AG20443 (cell line): Measurements from ENCODE around the gene MAP2K1.
"Not testable (repeated sequence)": the region's sequence is repeated elsewhere in the genome, so short reads cannot be mapped to it uniquely, and the experiment has no call there.

Source experiments
- DNase-seq: peaks from one replicate; pipeline ENCODE4 v3.0.0; 2012; ENCODE audit warnings: low spot score, mixed read lengths

MAP2K1 gene

GRCh38 chr15:66386204-66387123, at the start of gene MAP2K1:
MAP2K1 (plus strand) TSS chr15:66386912; CDS start chr15:66387348, 436 bp downstream.
- peak; percentile 98 for DNase-seq

DNA sequence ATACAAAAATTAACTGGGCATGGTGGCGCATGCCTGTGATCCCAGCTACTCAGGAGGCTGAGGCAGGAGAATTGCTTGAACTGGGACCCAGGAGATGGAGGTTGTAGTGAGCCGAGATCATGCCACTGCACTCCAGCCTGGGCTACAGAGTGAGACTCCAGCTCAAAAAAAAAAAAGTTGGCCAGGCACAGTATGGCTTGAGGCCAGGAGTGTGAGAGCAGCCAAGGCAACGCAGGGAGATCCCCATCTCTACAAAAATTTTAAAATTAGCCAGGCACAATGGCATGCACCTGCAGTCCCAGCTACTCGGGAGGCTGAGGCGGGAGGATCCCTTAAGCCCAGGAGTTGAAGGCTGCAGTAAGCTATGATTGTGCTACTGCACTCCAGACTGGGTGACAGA, 38.2 kb upstream of the MAP2K1 start:
- DNase-seq = not testable (repeated sequence)

GRCh38 chr15:66356077-66356358, 30.7 kb upstream of the MAP2K1 start:
- no peak for DNase-seq

DNA sequence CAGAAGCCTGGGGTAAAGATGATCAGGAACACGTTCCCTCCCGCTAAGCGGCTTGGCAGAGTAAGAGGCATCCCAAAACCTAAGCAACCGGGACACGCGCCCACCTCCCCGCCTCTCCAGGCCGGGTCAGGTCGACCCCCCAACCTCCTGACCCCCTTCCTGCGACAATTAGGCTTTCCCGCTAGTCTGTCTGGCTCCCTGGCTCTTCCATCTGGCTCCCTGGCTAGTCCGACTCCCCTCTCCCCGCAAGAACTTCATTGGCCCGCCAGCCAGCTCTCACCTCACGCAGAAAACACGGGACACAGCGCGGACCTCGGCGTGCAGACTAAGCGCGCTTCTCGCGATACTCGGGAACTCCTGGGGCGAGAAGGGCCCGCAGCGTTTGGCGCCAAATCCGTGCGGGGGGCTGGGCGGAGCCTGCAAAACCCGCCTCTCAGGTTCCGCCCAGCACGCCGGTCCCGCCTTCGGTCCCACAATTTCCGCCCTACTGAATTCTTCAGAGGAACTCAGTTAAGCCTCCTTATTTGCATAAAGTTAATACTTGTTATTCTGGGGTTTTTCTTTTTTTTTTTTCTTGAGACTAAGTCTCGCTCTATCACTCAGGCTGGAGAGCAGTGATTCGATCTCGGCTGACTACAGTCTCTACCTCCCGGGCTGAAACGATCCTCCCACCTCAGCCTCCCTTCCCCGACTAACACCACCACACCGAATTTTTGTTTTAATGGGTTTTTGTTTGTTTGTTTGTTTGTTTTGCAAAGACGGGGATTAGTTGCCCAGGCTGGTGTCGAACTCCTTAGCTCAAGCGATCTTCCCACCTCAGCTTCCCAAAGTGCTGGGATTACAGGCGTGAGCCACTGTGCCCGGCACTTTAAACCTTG, 30.1 kb upstream of the MAP2K1 start, which contains the start of gene TIPIN:
TSS of gene TIPIN (minus strand) at position 327 of the 878 bp plus-strand sequence. CDS start 3,738 bp downstream, outside the sequence.
- peak; percentile 99 for DNase-seq

DNA sequence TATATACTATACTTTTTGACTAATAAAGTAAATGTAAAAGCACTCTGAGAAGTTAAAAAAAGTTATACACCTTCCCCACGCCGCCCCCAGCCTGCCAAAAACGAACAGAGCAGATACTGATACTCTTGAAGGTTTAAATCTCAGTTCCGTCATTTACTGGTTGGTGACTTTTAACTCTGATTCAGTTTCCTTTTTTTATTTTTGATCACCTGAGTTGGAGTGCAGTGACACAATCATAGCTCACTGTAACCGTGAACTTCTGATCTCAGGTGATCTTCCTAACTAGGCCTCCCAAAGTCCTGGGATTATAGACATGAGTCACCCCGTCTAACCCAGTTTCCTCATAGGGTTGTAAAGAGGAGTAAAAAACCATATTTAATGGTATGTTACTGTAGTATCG, 27.0 kb upstream of the MAP2K1 start:
- no peak for DNase-seq

- not testable (repeated sequence) for DNase-seq
Observed at GRCh38 chr15:66361745-66362460, 24.8 kb upstream of the MAP2K1 start.

DNA sequence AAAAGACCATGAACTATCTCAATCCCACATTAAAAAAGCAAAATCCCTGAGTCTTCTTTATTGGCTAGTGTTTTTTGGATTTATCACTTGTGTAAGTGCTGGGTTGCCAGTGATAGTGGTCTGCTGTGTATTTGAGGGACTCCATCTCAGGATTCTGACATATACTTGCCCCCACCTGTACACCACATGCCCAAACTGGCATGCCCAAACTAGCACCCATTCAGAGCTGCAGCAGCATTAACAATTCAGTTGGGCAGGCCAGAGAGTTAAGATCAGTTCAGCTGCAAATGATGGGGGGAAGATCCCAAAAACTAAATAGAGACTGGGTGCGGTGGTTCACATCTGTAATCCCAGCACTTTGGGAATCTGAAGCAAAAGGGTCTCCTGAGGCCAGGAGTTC, 23.9 kb upstream of the MAP2K1 start:
- DNase-seq = no peak

GRCh38 chr15:66364944-66365528, 21.7 kb upstream of the MAP2K1 start:
- no peak for DNase-seq

DNA sequence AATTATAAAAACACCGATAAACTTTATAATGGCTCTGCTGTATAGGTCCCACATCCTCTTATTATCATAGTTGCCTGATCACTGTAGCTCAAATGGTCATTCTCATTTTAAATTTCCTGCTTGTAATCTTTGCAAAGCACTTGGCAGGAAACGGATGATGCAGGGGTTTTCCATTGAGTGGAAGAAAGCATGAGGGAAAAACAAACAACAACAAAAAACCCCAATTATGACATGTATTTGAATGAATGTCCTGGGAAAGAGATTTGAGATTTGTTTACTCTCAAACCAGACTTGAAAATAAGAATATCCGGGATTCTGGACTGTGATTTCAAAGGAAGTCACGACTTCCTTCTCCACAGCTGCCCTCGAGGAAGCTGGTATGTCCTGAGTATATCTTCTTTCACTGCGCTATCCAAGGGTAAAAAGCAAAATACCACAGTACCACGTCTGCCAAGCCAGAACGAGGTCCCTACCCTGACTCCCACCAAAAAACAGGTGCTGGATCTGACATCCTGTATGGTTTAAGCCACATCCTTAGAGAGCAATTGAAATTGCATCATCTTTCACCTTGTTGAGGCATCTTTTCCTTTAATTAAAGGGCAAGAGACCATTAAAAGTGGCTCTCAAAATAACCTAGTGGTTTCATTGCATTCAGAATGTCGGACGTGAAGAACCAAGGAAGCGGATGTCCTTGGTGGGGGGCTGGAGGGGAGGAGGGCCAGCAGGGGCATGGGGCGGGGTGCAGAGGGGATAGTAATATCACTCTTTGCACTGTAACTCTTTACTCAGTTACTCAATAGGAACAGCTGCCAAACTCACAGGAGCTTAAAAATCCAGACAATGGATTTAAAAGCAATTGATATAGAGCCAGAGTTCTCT, 16.7 kb upstream of the MAP2K1 start:
- DNase-seq = peak; percentile 36

DNA sequence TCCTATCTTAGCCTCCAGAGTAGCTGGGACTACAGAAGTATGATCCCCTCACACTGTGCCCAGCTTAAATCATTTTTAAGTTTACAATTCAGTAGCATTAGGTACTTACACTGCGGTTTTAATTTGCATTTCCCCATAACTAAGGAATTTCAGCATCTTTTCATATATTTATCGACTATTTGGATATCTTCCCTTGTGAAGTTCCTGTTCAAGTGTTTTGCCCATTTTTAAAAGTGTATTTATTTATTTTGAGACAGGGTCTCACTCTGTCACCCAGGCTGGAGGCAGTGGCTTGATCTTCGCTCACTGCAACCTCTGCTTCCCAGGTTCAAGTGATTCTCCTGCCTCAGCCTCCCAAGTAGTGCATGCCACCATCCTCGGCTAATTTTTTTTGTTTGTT, 12.5 kb upstream of the MAP2K1 start:
- no peak for DNase-seq

GRCh38 chr15:66378814-66379430, 7.8 kb upstream of the MAP2K1 start:
- no peak for DNase-seq

DNA sequence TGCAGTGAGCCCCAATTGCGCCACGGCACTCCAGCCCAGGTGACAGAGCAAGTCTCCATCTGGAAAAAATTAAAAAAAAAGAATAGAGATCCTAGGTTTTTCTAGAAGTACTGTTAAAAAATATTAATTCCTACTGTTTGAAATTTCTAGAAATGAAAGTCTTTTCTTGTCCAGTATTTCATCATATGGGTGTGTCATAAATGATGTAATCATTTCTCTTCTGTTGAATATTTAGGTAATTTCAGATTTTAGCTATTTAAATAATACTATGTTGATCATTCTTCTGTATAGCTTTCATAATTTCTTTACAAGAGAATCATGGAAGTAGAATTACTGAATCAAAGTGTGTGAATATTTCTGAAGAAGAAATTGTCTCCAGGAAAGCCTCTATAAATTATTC, 5.3 kb upstream of the MAP2K1 start:
- DNase-seq = not testable (repeated sequence)

- peak; percentile 77 for DNase-seq
Observed at GRCh38 chr15:66387163-66388042, 691 bp downstream of the MAP2K1 start.

DNA sequence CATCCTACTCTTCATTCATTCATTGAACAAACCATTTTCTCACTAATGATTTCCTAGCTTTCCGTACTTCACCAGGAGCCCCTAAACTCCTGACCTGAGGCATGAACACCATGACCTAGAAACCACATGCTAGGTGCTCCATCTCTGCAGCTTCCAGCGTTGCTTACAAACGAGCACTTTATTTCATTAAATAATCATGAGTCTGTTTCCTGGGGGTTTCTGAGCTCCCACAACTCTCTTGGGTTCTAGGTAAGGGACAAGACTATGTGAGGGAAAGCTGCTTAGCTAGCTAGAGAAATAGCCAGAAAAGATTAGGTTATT, 1.3 kb downstream of the MAP2K1 start:
- DNase-seq = no peak

DNA sequence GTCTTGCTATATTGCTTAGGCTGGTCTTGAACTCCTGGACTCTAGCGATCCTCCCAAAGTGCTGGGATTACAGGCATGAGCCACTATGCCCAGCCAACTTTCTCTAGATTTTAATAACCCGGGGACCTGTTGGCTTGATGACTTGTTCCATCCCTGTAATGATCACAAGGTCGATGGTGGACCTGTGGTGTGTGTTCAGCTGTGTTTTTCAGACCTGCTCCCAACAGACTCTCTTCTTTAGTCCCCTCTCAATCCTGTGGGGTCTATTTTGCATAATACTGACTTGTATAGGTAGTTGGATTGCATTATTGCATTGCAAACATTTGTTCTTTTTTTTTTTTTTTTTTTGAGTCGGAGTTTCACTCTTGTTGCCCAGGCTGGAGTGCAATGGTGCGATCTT, 1.9 kb downstream of the MAP2K1 start:
- DNase-seq = no peak

DNA sequence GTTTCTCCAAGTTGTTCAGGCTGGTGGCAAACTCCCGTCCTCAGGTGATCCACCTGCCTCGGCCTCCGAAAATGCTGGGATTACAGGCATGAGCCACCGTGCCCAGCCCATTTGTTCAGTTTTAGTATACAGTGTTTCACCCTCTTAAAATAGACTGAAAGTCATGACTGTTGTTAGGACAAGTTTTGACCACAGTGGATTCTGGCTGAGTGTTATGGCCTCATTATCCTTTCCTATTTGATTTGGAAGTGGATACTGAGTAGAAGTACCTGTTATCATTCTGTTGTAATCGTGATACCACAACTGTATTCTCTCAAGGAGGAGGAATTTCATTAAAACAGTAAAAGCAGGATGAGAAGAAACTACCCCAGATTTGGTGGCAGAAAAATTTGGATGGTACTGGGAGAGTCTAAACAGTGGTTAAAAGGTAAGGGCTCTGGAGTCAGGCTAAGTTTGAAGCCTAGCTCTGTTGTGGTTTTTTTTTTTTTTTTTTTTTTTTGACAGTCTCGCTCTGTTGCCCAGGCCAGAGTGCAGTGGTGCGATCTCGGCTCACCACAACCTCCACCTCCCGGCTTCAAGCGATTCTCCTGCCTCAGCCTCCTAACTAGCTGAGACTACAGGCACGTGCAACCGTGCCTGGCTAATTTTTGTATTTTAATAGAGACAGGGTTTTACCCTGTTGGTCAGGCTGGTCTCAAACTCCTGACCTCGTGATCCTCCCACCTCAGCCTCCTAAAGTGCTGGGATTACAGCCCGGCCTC, 2.6 kb downstream of the MAP2K1 start:
- no peak for DNase-seq

- DNase-seq = no peak
Observed at GRCh38 chr15:66389859-66390381, 3.2 kb downstream of the MAP2K1 start.

DNA sequence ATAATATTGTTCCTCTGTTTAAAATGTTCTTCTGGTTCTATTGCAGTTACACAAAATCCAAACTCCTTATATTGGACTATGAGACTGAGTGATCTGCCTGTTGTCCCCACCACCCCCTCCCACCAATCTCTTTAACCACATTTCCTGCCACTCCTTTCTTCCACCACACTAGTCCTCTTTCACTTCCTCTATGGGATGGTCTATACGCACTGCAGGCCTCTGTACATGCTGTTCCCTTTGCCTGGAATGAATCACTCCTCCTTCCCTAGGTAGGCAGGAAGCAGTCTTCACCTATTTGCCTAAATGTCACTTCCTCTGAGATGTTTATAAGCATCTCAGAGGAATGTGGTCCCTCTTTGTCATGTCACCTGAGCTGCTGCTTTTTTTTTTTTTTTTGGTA, 4.0 kb downstream of the MAP2K1 start:
- DNase-seq = no peak

DNA sequence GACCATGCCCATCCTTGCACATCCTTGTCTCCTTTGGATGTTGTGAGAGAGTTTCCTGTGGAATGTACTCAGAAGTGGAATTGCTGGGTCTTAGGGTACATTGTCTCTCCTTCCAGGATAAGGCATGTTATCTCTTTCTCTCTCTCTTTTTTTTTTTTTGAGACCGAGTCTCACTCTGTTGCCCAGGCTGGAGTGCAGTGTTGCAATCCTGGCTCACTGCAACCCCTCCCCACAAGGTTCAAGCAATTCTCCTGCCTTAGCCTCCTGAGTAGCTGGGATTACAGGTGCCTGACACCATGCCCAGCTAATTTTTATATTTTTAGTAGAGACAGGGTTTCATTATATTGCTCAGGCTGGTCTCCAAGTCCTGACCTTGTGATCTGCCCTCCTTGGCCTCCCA, 6.3 kb downstream of the MAP2K1 start:
- DNase-seq = not testable (repeated sequence)
